RCC 7860 (cell line): ENCODE results near the gene FRMD3.
"Not testable (repeated sequence)": the region's sequence is repeated elsewhere in the genome, so short reads cannot be mapped to it uniquely, and the experiment has no call there.

Experiments
- DNase-seq: peaks from one replicate; pipeline ENCODE4 v3.0.0-alpha.2; 2015; ENCODE audit warnings: low spot score
- FAIRE-seq: peaks from 2 replicates; lab custom pipeline; 2012; peaks lifted over from hg19 to GRCh38; lab: Jason Lieb, UNC

FRMD3 gene

DNA sequence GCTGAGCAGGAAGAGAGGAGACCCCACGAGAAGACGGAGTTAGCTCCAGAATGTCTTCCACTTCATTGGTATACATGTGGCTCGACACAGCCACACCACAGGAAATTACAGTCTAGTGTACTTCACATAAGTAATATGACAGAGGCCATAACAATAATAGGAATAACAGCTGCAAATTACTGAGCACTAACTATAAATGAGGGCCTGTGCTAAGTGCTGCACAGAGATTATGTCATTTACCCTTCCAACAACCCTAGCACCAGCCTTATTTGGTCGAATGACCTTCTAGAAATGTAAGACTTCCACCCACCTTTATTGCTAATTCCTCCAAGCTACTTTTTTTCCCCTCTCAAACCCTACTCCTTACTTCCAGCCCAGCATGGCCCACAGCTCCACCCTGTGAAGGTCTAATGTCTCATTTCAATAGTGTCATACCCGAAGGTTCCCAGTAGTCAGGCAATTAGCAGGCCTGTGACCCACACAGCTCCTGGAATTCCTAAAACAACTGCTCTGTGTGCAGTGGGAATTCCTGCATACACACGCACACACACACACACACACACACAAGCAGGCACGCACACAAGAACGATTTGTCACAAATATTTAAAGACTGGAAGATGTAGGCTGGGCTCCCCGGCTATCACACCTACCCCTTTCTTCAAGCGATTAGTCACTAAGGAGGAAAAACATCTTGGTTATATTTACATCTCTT is 134.5 kb downstream of the FRMD3 start:
- DNase-seq (no peak), FAIRE-seq (no peak)

DNA sequence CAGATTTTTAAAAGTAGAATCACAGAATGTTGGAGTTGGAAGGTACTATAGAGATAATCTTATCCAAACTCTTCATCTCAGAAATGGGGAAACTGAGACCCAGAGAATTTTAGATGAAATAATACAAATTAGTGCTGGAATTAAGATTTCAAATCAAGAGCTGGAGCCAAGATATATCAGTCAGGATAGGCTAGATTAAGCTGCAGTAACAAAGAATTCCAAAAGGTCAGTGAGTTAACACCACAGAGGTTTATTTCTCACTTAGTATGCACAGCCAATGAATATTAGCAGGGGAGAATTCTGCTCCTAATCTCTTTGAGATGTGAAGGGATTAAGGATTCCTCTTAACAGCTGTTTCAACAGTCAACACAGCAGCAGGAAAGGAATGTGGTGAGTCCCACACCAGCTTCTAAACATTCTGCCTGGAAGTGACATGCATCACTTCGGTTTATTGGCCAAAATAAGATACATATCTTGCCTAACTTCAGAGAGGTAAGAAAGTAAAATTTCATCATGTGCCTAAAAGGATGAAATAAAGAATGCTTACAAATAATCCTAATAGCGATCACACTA is 136.8 kb downstream of the FRMD3 start:
- DNase-seq (no peak), FAIRE-seq (no peak)

DNA sequence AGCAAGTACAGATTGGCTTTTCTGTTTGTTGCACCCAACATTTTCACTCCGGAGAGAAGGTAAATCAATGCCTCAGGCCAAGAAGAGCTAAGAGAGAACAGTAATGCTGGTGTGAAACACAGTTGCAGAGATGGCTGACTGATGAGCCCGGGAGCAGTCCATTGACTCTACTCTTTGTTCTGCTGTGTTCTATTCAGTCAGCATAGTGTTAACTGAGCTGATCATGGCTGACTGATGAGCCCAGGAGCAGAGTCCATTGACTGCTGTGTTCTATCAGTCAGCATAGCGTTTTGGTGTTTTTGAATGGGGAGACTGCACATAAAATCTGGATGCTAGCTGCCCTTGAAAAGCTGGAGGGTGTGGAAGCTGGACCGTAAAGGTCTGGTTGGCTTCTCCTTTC is 141.4 kb downstream of the FRMD3 start:
- no peak for FAIRE-seq
- no peak for DNase-seq

DNA sequence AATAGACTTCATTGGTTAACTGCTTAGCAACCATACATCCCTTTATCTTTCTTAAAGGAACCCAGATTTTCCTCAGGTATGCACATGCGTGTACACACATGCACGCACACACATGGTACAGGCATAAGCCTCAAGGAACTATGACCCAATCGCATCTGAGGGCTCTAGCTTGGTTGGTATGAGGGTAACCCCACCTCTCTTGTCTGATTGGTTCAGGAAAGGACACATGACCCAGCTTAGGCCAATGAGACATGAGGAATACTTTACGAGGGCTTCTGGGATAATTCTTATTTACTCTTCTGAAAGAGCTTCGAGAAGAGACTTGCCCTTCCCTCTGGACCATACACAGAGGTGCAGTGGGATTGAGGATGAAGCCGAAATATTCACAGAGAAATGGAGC is 141.9 kb downstream of the FRMD3 start:
- DNase-seq (no peak), FAIRE-seq (no peak)

DNA sequence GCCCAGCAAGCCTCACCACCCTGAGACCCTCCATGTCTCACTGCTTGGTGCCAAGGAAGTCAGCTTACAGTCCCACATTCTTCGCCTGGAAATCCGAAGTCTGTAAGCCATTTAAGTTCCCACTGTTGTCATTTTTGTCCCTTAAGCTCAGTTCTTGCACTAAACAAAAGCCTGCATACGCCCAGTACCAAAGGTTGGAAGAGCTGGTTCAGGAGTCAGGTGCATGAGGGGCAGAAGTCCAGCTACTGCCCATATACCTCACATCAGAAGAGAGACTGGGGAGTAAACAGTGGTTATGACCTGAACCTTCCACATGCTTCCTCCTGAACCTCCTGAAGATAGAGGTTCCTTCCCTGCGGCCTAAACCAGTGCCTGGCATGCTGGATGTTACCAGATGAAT is 146.0 kb downstream of the FRMD3 start:
- no peak for FAIRE-seq
- DNase-seq: no peak

DNA sequence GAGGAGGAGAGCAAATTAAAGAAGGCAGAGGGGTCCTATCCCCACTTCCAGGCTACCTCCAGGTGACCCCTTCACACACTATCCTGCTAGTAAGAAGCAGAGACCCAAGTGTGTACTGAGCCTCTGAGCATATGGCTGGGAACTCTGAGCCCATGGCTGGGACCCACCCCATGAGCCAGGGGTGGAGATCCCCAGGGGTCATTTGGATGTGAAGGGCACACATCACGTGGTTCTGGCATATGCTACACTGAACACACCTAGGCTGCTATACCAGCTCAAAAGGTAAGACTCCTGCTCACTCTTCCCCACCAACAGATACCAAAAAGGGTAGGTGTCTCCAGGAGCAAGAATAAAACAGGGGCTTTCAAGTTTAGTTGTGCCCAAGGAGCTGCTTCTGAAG is 149.9 kb downstream of the FRMD3 start:
- DNase-seq: no peak
- no peak for FAIRE-seq

DNA sequence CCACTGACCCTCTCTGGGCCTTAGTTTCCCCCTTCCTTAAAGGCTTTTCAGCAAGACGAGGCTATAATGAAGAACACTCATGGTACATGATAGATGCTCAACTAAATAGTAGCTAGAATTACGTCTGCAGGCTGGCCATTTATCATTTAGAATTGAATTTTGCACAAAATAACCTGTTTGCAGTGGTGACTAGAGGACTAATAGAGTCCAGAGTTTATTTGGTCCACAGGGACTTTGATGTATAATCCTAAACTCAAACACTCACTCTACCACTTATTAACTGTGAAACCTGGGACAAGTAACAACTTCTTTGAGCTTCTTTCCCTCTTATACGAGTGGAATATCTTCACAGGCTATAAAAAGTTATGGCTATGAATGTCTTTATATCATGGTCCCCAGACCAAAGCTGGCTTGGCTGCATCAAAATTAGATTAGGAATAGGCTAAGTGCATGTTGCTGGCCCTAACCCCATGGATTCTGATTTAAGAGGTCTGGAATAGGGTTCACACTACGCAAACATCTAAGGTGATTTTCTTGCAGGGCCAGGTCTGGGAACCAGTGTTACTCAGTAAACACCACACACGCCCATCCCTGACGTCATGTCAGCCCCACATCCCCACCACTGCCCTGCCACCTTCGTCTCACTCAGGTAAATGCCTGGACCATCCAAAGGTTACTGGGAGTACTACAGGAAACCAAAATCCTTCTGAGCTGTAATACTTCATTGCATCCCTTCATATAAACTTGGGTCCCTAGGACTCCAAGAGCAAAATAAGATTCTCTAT is 150.6 kb downstream of the FRMD3 start:
- FAIRE-seq: no peak
- no peak for DNase-seq

DNA sequence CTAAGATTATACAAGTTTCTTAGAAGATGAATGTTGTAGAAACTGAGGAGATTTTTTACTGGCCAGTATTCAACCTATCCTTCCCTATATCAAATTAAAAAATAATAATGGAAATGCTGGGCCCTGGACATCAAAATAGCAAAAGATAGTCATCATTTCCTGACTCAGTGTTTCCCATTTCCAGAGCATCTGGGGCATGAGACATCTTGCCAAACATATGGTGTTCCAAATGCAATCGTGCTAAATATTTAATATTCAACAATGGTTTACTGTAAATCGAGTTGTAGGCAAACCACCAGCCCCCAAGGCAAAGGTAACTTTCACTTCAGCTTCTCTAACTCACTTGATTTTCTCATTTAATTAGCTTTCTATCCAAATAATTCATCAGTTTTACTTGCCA is 152.9 kb downstream of the FRMD3 start:
- no peak for DNase-seq
- no peak for FAIRE-seq

DNA sequence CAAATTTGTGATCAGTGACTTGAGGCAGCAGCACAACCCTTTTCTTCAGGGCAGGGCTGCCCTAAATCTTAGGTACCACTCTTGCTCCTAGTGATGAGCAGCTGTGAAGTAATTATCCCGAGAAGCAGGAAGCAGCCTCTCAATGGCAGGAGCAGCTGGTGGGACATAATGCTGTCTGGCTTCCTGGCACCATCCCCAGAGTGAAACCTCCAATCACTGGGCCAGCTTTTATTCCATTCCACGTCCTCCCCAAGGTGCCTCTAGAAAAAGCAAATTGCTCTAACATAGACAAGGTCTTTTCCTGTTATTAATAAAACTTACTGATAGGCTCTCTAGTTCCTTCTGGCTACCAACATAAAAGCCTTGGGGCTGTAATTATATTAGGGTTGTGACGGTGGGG is 154.0 kb downstream of the FRMD3 start:
- DNase-seq (no peak), FAIRE-seq (no peak)

DNA sequence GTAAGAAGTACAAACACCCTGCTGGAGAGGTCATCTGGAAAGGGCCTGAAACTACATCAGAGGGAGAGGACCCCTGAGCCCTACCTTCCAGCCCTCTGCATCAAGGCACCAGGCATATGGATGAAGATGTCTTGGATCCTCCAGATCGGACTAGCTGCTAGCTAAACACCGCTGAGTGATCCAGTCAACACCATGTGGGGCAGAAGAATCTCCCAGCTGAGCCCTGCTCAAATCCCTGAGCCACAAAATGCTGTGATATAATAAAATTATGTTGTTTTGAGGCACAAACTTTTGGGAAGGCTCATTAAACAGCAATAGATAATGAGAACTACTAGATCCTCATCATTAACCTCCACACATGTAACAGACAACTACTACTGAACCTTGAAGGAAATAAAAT is 155.2 kb downstream of the FRMD3 start:
- FAIRE-seq (no peak), DNase-seq (no peak)

DNA sequence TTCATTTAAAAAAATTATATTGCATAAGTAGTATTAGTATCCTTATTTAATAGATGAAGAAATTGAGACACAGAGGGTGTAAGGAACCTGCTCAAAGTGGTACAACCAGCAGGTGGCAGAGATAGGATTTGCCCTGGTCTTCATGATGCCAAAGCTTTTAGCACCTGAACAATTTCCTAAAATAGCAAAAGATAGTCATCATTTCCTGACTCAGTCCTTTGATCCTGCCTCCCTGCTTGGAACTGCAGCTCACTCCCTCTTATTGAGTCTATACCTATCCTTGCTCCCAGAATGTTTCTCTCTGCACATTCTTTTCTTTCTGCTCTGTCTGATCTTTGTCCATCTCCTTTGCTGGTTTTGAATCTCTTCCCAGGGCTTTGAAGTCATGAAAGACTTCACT is 155.8 kb downstream of the FRMD3 start:
- FAIRE-seq (no peak), DNase-seq (no peak)

DNA sequence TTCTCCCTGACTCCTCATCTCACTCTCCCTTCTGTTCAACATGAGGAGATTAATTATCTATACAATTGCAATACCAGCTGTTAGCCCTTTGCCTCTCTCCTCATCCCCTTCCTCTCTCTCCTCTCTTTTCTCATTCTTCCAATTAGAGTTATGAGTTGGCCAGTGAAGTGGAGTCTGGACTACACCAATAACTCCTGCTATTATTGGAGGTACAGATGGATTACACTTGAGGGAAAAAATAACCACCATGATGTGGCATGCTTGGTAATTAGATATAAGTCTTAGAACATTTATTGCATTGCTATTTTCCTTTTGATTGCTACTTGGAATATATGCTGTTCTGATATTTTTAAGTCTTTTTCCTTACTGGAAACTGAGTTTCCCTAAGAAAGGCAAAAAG is 159.2 kb downstream of the FRMD3 start:
- DNase-seq: no peak
- FAIRE-seq: no peak

DNA sequence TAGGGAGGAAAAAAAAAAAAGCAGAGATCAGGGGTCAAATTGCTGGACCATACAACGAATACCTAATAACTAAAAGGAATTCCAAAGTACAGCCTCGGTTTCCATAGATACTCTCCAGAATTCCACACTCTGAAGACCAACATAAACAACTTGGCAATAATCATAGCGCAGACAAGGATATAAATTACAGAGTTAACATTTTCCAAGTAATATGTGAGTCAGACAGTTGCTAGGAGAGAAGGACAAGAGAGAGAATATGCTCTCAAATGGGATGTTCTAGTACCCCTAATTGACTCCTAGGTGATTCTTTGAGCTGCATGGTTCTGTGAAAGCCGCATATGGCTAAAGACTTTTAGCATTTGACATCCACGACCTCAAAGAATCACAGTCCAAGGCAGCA is 165.2 kb downstream of the FRMD3 start:
- no peak for FAIRE-seq

DNA sequence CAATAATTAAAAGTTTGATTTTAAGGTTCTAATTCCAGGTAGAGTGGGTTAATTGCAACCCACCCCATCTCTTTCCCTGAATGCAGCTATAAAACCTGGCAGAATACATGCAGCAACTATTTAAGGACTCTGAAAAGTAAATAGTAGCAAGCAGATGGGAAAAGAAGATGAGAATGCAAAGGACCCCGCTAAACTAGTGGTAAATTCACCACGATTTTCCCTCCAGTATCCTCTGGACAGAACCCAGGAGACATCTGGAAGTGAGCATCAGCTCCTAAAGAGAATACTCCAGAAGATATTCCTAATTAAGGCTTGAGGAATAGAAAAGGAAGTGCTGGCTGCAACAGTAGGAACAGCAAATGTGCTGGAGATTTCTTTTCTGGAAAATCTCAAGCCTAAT is 170.9 kb downstream of the FRMD3 start:
- DNase-seq (no peak), FAIRE-seq (no peak)

More for the DNA sequence above, 165.2 kb downstream of the FRMD3 start:
- no peak for DNase-seq

DNA sequence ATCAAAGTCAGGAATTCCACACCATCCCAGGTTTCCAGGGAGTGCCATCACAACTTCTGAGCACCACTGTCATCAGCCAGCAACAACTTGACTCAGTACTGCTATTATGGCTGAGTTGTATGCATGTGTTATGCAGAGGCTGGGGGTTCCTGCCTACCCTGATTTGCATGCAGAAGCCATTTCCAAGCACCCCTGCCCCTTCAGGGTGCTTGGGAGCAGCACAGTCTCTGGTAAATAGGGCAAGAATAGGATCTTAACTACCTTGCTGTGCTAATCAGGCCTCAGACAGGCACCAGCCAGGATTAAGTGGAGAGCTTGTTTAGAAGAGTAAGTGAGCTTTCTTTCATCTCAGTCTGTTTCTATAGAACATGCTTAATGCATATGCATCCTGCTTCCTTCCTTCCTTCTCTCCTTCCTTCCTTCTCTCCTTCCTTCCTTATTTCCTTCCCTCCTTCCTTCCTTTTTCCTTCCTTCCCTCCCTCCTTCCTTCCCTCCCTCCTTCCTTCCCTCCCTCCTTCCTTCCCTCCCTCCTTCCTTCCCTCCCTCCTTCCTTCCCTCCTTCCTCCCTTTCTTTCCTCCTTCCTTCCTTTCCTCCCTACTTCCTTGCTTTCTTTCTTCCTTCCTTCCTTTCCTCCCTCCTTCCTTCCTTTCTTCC is 175.7 kb downstream of the FRMD3 start:
- FAIRE-seq (no peak), DNase-seq (no peak)

DNA sequence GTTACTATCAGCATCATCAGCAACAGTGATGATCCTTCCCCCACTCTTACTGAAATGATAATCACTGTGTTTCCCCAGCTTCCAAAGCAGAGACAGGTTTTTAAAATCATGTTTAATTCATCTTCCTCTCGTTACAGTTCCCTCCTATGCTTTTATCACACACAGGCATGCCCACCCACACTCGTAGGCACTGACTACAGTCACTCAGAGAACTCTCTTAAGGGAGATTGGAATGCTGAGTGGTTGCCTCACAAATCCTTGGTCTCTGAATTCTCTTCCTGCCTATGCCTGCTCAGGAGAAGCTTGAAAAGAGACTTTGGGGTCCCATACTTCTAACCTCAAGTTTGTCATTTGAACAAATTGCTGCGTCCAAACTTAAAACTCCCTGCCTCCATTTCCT is 179.2 kb downstream of the FRMD3 start:
- no peak for FAIRE-seq

DNA sequence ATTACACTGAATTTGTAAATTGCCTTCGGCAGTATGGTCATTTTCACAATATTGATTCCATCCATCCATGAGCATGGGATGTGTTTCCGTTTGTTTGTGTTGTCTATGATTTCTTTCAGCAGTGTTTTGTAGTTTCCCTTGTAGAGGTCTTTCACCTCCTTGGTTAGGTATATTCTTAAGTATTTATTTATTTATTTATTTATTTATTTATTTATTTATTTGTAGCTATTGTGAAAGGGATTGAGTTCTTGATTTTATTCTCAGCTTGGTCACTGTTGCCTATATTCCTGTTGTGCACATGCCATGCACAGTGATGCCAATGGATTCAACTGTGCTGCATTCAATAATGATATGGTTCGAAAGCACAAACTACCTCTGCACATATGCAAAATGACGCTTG is 179.7 kb downstream of the FRMD3 start:
- DNase-seq, FAIRE-seq: not testable (repeated sequence)

More for the DNA sequence above, 179.2 kb downstream of the FRMD3 start:
- no peak for DNase-seq

DNA sequence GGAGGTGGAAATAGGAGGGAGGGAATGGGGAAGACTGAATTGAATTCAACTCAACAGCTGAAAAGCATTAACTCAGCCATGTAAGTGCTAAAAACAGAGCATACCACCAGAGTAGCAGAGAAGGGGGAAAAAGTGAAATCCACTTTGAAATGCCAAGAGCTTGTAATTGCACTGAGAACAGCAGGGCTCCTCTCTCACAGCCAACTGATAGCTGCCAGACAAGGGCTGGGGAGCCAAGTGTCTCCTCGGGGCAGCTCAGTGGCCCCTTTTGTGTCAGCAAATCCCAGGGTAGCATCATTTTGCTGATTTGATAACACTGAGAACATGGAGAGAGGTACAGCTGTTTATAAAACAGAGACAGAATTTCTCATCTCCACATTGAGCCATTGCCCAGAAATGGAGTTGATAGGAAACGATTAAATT is 182.5 kb downstream of the FRMD3 start:
- DNase-seq (no peak), FAIRE-seq (no peak)

DNA sequence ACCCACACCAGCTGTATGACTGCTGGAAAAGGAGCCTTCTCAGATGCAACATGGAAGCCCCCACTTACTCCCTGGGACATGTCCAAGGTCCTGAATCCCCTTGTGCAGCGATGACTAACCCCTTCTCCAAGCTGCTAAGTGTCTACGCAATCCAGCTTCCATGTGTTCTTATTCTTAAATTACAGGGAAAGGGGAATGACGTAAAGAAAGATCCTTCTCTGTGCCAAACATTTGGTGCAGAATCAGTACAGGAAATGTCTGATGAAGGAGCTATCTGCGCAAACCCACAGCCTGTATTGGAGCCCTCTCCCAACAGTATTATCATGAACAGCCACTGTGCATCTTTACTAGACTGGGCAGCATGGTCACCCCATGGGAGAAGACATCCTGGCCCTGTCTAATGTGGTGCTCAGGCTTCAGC is 183.2 kb downstream of the FRMD3 start:
- DNase-seq: no peak
- FAIRE-seq: no peak

DNA sequence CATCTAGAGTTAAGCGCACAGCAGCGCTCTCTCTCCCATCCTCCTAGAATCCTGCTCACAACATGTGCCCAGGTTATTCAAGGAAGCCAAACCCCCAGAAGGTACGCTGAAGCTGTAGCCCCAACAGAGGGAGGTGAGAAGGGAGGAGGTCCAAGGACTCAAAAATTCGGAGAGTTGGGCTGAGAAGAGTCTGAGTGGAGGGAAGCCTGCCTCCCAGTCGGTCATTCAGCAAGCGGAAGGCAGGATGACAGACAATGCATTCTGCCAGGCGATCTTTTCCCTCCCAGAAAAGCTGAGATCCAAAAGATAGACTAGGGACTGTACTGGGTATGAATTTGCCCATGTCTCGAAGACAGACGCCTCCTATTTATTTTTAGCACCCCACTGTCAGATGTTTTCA is 189.2 kb downstream of the FRMD3 start:
- DNase-seq: no peak
- FAIRE-seq: no peak

DNA sequence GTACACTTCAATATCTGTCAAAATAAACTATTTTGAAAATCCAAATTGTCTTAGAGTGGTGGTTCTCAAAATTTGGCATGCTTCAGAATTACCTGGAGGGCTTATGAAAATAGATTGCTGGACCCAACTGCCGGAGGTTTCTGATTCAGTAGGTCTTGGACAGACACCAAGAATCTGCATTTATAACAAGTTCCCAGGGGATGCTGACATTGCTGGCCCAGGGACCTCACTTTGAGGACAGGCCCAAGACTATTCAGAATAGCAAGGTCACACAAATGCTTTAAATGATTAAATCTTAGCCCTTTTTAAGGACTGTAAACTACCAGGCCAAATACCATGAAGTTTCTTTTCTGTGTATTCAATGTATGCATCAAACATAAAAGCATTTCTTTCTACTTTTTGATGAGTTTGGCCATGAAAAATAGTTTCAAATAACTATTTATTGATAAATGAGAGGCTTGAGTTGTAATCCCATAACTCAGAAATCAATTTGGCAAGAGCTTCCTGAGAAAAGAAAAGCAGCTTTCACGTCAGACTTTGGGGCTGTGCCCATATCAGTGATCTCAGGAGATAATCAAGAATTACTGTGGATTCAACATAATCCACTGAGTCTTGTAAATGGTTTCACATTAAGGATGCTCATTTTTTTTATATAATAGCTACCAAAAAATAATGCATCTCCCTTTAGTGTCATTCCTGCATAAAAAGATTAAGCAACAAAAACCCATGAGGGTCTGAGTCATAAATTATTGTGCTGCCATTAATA is 191.4 kb downstream of the FRMD3 start:
- DNase-seq (no peak), FAIRE-seq (no peak)
